ENCODE data around the gene ZBTB40. TPM values are rescaled to one million over a fixed set of nuclear protein-coding genes. Genes with fewer than 3 reads are reported as not detected.

ZBTB40 gene
- polyA plus RNA-seq, 2 of the 4 experiments (the other 2 are of a cell fraction) = 6.2 to 7.0 TPM

- ChIA-PET CTCF (interaction anchor here (0.6 to 10.4 kb wide), 60 partner anchors 9 to 682 kb away, joined by 3 to 248 read pairs (median 4); partner anchors contain the start of gene C1QC), POLR2A (no interaction called here)
- H3K27ac ChIP-seq = no peak overlapping the region
- no peak overlapping the region for H3K4me3 ChIP-seq
- FAIRE-seq (no peak), DNase-seq (ENCODE audit: low read depth in 1 of 2, low spot score in 1 of 2) (peak; percentile 69 to 74), ATAC-seq (peak; percentile 66 to 74; a peak in 5 of 6 replicates)
- TF ChIP-seq RAD21 (conservative IDR thresholded peaks at IDR 0.05 in 1 of 2, IDR thresholded peaks at IDR 0.05 in 1 of 2) (peak; percentile 94 to 95), HDAC2 (IDR thresholded peaks at IDR 0.05) (no peak), SMC3 (IDR thresholded peaks at IDR 0.05) (peak; percentile 79)
- TF ChIP-seq, protein P1, sequence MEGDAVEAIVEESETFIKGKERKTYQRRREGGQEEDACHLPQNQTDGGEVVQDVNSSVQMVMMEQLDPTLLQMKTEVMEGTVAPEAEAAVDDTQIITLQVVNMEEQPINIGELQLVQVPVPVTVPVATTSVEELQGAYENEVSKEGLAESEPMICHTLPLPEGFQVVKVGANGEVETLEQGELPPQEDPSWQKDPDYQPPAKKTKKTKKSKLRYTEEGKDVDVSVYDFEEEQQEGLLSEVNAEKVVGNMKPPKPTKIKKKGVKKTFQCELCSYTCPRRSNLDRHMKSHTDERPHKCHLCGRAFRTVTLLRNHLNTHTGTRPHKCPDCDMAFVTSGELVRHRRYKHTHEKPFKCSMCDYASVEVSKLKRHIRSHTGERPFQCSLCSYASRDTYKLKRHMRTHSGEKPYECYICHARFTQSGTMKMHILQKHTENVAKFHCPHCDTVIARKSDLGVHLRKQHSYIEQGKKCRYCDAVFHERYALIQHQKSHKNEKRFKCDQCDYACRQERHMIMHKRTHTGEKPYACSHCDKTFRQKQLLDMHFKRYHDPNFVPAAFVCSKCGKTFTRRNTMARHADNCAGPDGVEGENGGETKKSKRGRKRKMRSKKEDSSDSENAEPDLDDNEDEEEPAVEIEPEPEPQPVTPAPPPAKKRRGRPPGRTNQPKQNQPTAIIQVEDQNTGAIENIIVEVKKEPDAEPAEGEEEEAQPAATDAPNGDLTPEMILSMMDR (IDR thresholded peaks at IDR 0.05) = peak; percentile 83
- 17% methylated on average over 10 of the region's 13 CpGs for WGBS (ENCODE audit: missing lambda C conversion rate)
- H3K4me2 ChIP-seq = peak overlapping the region; percentile 45
- no peaks in the 10 kb centered on the region for H3K9me3 ChIP-seq
- peaks cover 34% of the 10 kb centered on the region for H3K4me1 ChIP-seq
Observed at GRCh38 chr1:22416555-22417454, 34.8 kb upstream of the ZBTB40 start.

DNA sequence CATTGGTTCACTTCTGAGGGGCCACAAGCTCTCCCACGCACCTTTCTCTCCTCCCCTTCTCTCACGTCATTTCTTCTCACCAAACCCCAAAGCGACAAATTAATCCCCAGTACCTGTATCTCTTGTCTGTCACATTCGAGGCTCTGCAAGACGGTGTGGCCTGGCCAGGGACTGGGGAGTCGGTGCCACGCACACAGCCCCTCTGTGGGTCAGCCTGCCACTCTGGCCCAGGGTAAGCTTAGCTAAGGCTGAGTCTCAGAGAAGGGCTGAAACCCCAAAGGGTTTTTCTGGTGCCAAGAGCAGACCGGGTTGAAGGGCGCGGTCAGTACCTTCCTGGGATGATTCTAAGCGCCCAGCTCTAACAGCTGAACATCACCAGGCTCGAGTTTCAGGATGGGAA lies 34.2 kb upstream of the ZBTB40 start:
- DNase-seq (ENCODE audit: low read depth in 1 of 2, low spot score in 1 of 2) = no peak
- Histone ChIP-seq H3K4me3 (no peak overlapping the region), H3K9me3 (no peaks in the 10 kb centered on the region), H3K4me1 (peaks cover 33% of the 10 kb centered on the region), H3K27ac (no peak overlapping the region), H3K4me2 (no peak overlapping the region)
- ChIA-PET POLR2A (no interaction called here), CTCF (interaction anchor here (0.7 to 10.4 kb wide), 32 partner anchors 12 to 512 kb away, joined by 3 to 248 read pairs (median 6); partner anchors contain the start of gene C1QC)
- FAIRE-seq = no peak
- 54% methylated on average over 7 of the region's 12 CpGs for WGBS (ENCODE audit: missing lambda C conversion rate)
- no peak for ATAC-seq
- TF ChIP-seq MYC (IDR thresholded peaks at IDR 0.05; ENCODE audit: borderline replicate concordance, low read length) (no peak), NR3C1 (IDR thresholded peaks at IDR 0.05) (no peak), FOXS1 (CRISPR knock-in tag; IDR thresholded peaks at IDR 0.05) (no peak), CBX8 (IDR thresholded peaks at IDR 0.05) (no peak)

DNA sequence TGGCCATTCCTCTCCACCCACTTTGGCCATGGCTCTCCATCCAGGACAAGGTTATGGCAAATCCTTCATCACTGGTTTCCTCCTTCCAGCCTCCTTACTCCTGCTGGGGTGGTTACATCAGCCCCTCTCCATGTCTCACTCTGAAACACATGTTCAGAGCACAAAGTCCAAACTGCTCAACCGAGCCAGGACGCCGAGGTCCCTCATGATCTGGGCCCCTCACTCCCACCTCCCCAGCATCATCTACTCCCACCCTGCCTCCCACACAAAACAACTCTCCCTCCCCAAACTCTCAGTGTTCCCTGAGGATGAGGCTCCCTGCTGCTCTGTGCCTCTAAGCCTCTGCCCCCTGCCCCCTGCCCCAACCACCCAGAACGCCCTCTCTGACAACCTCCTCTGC lies 33.3 kb upstream of the ZBTB40 start:
- no peak for FAIRE-seq
- whole genome bisulfite sequencing (ENCODE audit: missing lambda C conversion rate) = 26% methylated on average over 4 of the region's 4 CpGs
- no peak overlapping the region for H3K4me2 ChIP-seq
- H3K4me1 ChIP-seq = peaks cover 24% of the 10 kb centered on the region
- no peak for ATAC-seq
- no peaks in the 10 kb centered on the region for H3K9me3 ChIP-seq
- CTCF ChIA-PET = interaction anchor here (1.3 to 10.4 kb wide), 3 partner anchors 69 to 313 kb away, joined by 3 to 248 read pairs (median 23); partner anchors contain the start of gene C1QC
- no peak overlapping the region for H3K27ac ChIP-seq
- no peak for DNase-seq (ENCODE audit: low read depth in 1 of 2, low spot score in 1 of 2)
- TF ChIP-seq MAX (IDR thresholded peaks at IDR 0.05) (no peak), KDM1A (IDR thresholded peaks at IDR 0.05; ENCODE audit: low read depth) (no peak), ZSCAN20 (CRISPR knock-in tag; IDR thresholded peaks at IDR 0.05) (no peak), EHF (CRISPR knock-in tag; IDR thresholded peaks at IDR 0.05) (no peak), FOSB (CRISPR knock-in tag; IDR thresholded peaks at IDR 0.05) (no peak), JUNB (IDR thresholded peaks at IDR 0.05) (no peak), RFX5 (IDR thresholded peaks at IDR 0.05) (no peak), BHLHE40 (IDR thresholded peaks at IDR 0.05; ENCODE audit: low read depth, low read length) (no peak), TP53 (CRISPR knock-in tag; IDR thresholded peaks at IDR 0.05) (no peak), PBX3 (IDR thresholded peaks at IDR 0.05) (no peak), CBX2 (IDR thresholded peaks at IDR 0.05; ENCODE audit: borderline replicate concordance, low read depth) (no peak), MAZ (IDR thresholded peaks at IDR 0.05; ENCODE audit: borderline replicate concordance, low read depth, low read length) (no peak), HOXA7 (CRISPR knock-in tag; IDR thresholded peaks at IDR 0.05) (no peak), NFE2L2 (conservative IDR thresholded peaks at IDR 0.05; ENCODE audit: low read length) (no peak), KDM5A (IDR thresholded peaks at IDR 0.05) (no peak), TFCP2L1 (CRISPR knock-in tag; IDR thresholded peaks at IDR 0.05) (no peak), EP300 (IDR thresholded peaks at IDR 0.05) (no peak)
- POLR2A ChIA-PET = no interaction called here
- H3K4me3 ChIP-seq = no peak overlapping the region
